HG03565 (cell line): ENCODE data around the gene HTR3C.
"Not testable (repeated sequence)": the region's sequence is repeated elsewhere in the genome, so short reads cannot be mapped to it uniquely, and the experiment has no call there.

Experiments
- ATAC-seq: cut with Tn5 transposase; IDR thresholded peaks from one replicate; pipeline ENCODE4 v1.9.1; 2021; ENCODE audit warnings: mild to moderate bottlenecking, moderate library complexity; ENCODE audit not compliant: unreplicated experiment

Gene HTR3C

GRCh38 chr3:184030536-184030935, 22.3 kb upstream of the HTR3C start:
- no peak for ATAC-seq

GRCh38 chr3:184031187-184031792, 21.6 kb upstream of the HTR3C start, which contains the start of gene HTR3D:
Gene HTR3D (plus strand): TSS chr3:184031742. CDS start chr3:184031742, 0 bp downstream.
- ATAC-seq = no peak

- ATAC-seq = no peak
Observed at GRCh38 chr3:184037816-184038215, 15.0 kb upstream of the HTR3C start.

GRCh38 chr3:184038307-184038706, 14.5 kb upstream of the HTR3C start:
- not testable (repeated sequence) for ATAC-seq

- no peak for ATAC-seq
Observed at GRCh38 chr3:184039414-184039813, 13.4 kb upstream of the HTR3C start.

- ATAC-seq = no peak
Observed at GRCh38 chr3:184040010-184040409, 12.8 kb upstream of the HTR3C start.

GRCh38 chr3:184042617-184043016, 10.2 kb upstream of the HTR3C start:
- ATAC-seq = no peak

GRCh38 chr3:184045995-184046394, 6.9 kb upstream of the HTR3C start:
- ATAC-seq = no peak

GRCh38 chr3:184050217-184050847, 2.5 kb upstream of the HTR3C start:
- ATAC-seq = no peak

- no peak for ATAC-seq
Observed at GRCh38 chr3:184058029-184058428, 5.2 kb downstream of the HTR3C start.

- ATAC-seq = no peak
Observed at GRCh38 chr3:184059424-184059823, 6.6 kb downstream of the HTR3C start.

- ATAC-seq = no peak
Observed at GRCh38 chr3:184062637-184063036, 9.8 kb downstream of the HTR3C start.

GRCh38 chr3:184066211-184066610, 13.4 kb downstream of the HTR3C start:
- no peak for ATAC-seq

- ATAC-seq = no peak
Observed at GRCh38 chr3:184067573-184068055, 14.8 kb downstream of the HTR3C start.

GRCh38 chr3:184068344-184068743, 15.5 kb downstream of the HTR3C start:
- ATAC-seq = no peak

- not testable (repeated sequence) for ATAC-seq
Observed at GRCh38 chr3:184071142-184071541, 18.3 kb downstream of the HTR3C start.

GRCh38 chr3:184073621-184074020, 20.8 kb downstream of the HTR3C start:
- no peak for ATAC-seq

- no peak for ATAC-seq
Observed at GRCh38 chr3:184075901-184076300, 23.1 kb downstream of the HTR3C start.

GRCh38 chr3:184077881-184078280, 25.0 kb downstream of the HTR3C start:
- ATAC-seq = no peak

GRCh38 chr3:184078851-184079250, 26.0 kb downstream of the HTR3C start:
- no peak for ATAC-seq

GRCh38 chr3:184081116-184081830, 28.4 kb downstream of the HTR3C start:
- no peak for ATAC-seq

- ATAC-seq = no peak
Observed at GRCh38 chr3:184082034-184082433, 29.2 kb downstream of the HTR3C start.
